GM18505 (cell line): ENCODE measurements around the gene ACTL6B.

Experiments
- ATAC-seq: cut with Tn5 transposase; IDR thresholded peaks from one replicate; pipeline ENCODE4 v1.9.1; 2021; ENCODE audit not compliant: unreplicated experiment
- POLR2A ChIP-seq: IDR thresholded peaks from 4 replicates; pipeline ENCODE4 v1.6.1; 2011; ENCODE audit warnings: borderline replicate concordance; ENCODE audit not compliant: insufficient read depth, insufficient read length; ENCODE audit errors: extremely low read depth

The ACTL6B gene

GRCh38 chr7:100687751-100688300 lies 31.6 kb upstream of the ACTL6B start:
- ATAC-seq, result no peak
- TF ChIP-seq POLR2A, result no peak

GRCh38 chr7:100687261-100687660 lies 31.0 kb upstream of the ACTL6B start:
- ATAC-seq, result no peak
- no peak for TF ChIP-seq POLR2A

- TF ChIP-seq POLR2A, result no peak
- ATAC-seq, result no peak
Measured at GRCh38 chr7:100686822-100687211, 30.6 kb upstream of the ACTL6B start.

DNA sequence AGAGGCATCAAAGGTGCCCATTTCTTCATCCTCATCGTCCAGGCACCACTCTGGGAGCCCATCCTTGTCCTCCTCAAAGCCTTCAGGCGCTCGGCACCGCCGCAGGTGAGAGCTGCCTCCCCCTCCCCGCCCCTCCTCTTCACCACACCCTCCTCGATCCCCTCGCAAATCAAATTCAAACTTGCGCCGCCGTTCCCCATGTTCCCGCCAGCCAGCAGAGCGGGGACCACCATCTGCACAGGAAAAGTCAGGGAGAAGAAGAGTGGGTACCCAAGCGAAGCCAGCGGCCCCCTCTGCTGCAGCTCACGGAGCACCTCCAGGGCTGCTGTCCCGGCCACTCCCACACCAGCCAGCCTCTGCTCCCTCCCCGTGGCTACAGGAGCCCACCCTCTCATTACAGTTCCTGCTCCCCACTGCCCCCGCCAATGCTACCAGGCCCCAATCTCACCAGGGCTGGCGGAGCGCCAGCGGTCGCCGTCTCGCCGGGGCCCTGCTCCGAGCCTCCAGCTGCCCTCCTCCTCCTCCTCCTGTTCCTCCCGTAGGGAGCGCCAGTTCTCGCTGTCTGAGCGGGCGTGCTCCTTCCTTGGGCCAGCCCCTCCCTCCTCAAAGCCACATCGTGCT lies 30.1 kb upstream of the ACTL6B start:
- TF ChIP-seq POLR2A, result no peak
- no peak for ATAC-seq

DNA sequence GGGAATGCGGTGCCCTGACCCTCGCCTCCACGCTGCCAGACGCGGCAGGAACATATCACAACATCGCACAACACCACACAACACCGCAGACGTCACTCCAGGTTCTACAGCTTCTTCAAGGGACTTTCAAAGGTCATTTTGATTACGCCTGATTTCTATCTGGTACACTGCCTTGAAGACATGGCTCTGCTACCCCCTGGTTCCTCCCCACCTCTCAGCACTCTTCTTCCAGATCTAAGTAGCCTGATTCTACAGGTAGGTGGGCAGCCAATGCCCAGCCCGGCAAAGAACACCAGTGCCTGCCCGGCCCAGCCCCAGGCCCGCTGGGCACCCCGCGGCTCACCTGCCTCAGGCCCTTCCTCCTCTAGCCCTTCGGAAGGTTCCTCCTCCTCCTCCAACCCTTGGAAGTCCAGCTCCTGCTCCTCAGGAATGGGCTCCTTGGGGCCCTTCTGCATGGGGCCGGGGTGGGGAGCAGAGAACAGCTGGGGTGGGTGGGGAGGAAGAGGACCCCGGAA lies 29.4 kb upstream of the ACTL6B start:
- ATAC-seq, result no peak
- TF ChIP-seq POLR2A, result no peak

- no peak for ATAC-seq
- no peak for TF ChIP-seq POLR2A
Measured at GRCh38 chr7:100685049-100685605, 28.9 kb upstream of the ACTL6B start.

GRCh38 chr7:100684534-100685042 lies 28.3 kb upstream of the ACTL6B start:
- no peak for TF ChIP-seq POLR2A
- ATAC-seq, result no peak

- no peak for TF ChIP-seq POLR2A
- no peak for ATAC-seq
Measured at GRCh38 chr7:100683659-100684533, 27.6 kb upstream of the ACTL6B start.

DNA sequence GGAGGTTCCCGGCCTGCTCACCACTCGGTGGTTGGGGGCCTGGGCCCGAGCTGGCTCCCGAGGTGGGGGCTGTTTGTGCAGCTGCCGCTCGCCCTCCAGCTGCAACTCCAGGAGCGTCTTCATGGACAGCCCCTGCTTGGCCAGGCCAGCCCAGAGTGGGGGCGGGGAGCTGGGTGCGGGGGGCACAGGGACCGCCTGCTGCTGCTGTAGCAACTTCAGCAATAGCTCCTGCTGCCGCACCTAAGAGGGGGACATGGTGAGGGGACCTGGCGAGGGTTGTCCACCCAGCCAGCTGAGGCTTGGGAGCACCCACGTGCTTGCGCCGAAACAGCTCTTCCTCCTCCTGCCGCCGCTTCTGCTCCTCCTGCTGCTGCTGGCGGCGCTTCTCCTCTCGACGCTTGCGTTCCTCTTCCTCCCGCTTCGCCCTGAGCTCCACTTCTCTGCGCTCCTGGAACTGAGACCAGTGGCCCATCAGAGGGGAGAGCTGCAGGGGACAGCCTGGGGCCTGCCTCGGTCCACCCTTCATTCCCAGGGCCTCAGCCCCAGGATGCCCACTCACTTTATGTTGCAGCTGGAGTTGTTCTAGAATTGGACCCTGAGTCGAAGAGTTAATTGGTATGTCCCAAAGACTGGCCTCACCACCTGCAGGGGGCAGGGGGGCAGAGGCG lies 26.9 kb upstream of the ACTL6B start:
- no peak for TF ChIP-seq POLR2A
- no peak for ATAC-seq

DNA sequence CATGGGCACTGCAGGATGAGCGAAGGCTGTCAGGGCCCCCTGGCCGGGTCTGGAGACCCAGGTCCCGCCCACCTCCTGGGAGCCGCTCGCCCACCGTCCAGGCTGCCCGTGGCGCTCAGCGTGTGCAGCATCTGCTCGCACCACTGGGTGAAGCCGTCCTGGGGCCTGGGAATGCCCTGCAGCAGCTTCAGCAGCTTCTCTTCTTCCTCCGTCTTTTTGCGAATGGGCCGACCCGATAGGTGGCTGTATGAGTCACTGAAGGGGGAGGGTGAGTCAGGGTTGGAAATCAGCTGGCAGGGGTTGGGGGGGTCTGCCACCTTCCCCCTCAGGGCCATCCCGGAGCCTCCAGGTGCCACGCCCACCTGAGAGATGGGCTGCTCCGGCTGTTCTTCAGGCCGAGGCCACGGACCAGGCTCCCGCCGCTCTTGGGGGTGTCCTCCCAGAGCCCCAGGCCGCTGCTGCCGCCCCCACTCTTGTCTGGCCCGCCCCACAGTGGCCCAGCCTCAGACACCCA lies 26.0 kb upstream of the ACTL6B start:
- ATAC-seq, result no peak
- no peak for TF ChIP-seq POLR2A

- no peak for ATAC-seq
- TF ChIP-seq POLR2A, result no peak
Measured at GRCh38 chr7:100681491-100682227, 25.4 kb upstream of the ACTL6B start.
